ENCODE measurements around the gene MUC4. TPM values are rescaled to one million over a fixed set of nuclear protein-coding genes. Genes with fewer than 3 reads are reported as not detected.

Gene MUC4
- polyA plus RNA-seq, 3 donors, result not detected

DNA sequence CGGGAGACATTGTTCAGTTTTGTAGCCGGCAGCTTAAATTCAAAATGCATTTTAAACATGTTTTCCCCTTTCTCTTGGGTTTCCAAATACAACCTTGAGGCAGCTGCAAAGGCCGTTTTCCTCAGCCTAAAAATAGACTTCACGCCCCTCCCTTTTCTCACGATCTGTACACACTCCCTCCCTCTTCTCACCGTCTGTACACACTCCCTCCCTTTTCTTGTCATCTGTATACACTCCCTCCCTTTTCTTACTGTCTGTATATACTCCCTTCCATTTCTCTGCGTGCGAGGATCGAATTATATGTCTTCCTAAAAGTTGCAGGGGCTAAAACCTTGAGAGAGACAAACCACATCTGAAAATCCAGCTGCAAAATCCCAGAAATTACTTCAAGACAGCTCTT is 8.9 kb downstream of the MUC4 start:
- Mint-ChIP-seq H3K9me3 (peaks cover 0 to 3% (median 0%) of the 10 kb centered on the region in 7 donors), H3K4me3 (peak overlapping the region in 1 of 2 donors; percentile 74), H3K27me3 (ENCODE audit: low read depth in 3 of 3) (peaks cover 37 to 50% (median 43%) of the 10 kb centered on the region in 3 donors), H3K36me3 (no peaks in the 10 kb centered on the region), H3K27ac (no peak overlapping the region), H3K4me1 (peaks cover 18% of the 10 kb centered on the region)
- DNase-seq, result no peak
- Histone ChIP-seq H3K79me2 (ENCODE audit: insufficient read depth, low read length) (no peaks in the 10 kb centered on the region), H4K20me1 (ENCODE audit: insufficient read depth, low read length) (no peaks in the 10 kb centered on the region), H2AFZ (ENCODE audit: insufficient read depth, low read depth, low read length, poor library complexity, severe bottlenecking) (no peak overlapping the region), H3K27ac (ENCODE audit: low read depth in 1 of 2, low read length in 2 of 2) (no peak overlapping the region), H3K9ac (ENCODE audit: insufficient read depth, low read length, poor library complexity, severe bottlenecking) (no peak overlapping the region), H3K4me3 (replicated peaks in 1 of 3; ENCODE audit: low read depth in 2 of 3, low read length in 3 of 3) (no peak overlapping the region), H3K36me3 (replicated peaks in 1 of 2; ENCODE audit: control insufficient read depth in 1 of 2, insufficient read depth in 2 of 2, low read length in 2 of 2) (no peaks in the 10 kb centered on the region), H3K4me1 (ENCODE audit: control insufficient read depth in 1 of 2, insufficient read depth in 2 of 2, low read length in 2 of 2) (no peaks in the 10 kb centered on the region), H3K4me2 (replicated peaks; ENCODE audit: extremely low read depth, low read length, poor library complexity, severe bottlenecking) (no peak overlapping the region), H3K27me3 (ENCODE audit: control insufficient read depth in 2 of 2, insufficient read depth in 2 of 2, low read length in 2 of 2) (peaks cover 0 to 29% of the 10 kb centered on the region in 2 donors), H3K9me3 (replicated peaks in 1 of 2; ENCODE audit: control insufficient read depth in 1 of 2, insufficient read depth in 1 of 2, low read length in 2 of 2) (no peaks in the 10 kb centered on the region)
- WGBS (ENCODE audit: insufficient coverage), result 18% methylated on average over 8 of the region's 9 CpGs
- intact Hi-C loops (cut with micrococcal nuclease), result no loop called here
- TF ChIP-seq, protein P1, sequence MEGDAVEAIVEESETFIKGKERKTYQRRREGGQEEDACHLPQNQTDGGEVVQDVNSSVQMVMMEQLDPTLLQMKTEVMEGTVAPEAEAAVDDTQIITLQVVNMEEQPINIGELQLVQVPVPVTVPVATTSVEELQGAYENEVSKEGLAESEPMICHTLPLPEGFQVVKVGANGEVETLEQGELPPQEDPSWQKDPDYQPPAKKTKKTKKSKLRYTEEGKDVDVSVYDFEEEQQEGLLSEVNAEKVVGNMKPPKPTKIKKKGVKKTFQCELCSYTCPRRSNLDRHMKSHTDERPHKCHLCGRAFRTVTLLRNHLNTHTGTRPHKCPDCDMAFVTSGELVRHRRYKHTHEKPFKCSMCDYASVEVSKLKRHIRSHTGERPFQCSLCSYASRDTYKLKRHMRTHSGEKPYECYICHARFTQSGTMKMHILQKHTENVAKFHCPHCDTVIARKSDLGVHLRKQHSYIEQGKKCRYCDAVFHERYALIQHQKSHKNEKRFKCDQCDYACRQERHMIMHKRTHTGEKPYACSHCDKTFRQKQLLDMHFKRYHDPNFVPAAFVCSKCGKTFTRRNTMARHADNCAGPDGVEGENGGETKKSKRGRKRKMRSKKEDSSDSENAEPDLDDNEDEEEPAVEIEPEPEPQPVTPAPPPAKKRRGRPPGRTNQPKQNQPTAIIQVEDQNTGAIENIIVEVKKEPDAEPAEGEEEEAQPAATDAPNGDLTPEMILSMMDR (IDR thresholded peaks at IDR 0.05), result no peak

- Histone ChIP-seq H3K4me3 (replicated peaks in 1 of 3; ENCODE audit: low read depth in 2 of 3, low read length in 3 of 3) (no peak overlapping the region), H2AFZ (ENCODE audit: insufficient read depth, low read depth, low read length, poor library complexity, severe bottlenecking) (no peak overlapping the region), H3K4me2 (replicated peaks; ENCODE audit: extremely low read depth, low read length, poor library complexity, severe bottlenecking) (no peak overlapping the region), H3K79me2 (ENCODE audit: insufficient read depth, low read length) (no peaks in the 10 kb centered on the region), H3K27ac (ENCODE audit: low read depth in 1 of 2, low read length in 2 of 2) (no peak overlapping the region), H3K4me1 (ENCODE audit: control insufficient read depth in 1 of 2, insufficient read depth in 2 of 2, low read length in 2 of 2) (no peaks in the 10 kb centered on the region), H3K9ac (ENCODE audit: insufficient read depth, low read length, poor library complexity, severe bottlenecking) (no peak overlapping the region), H4K20me1 (ENCODE audit: insufficient read depth, low read length) (no peaks in the 10 kb centered on the region), H3K27me3 (ENCODE audit: control insufficient read depth in 2 of 2, insufficient read depth in 2 of 2, low read length in 2 of 2) (peaks cover 0 to 29% of the 10 kb centered on the region in 2 donors), H3K9me3 (replicated peaks in 1 of 2; ENCODE audit: control insufficient read depth in 1 of 2, insufficient read depth in 1 of 2, low read length in 2 of 2) (no peaks in the 10 kb centered on the region), H3K36me3 (replicated peaks in 1 of 2; ENCODE audit: control insufficient read depth in 1 of 2, insufficient read depth in 2 of 2, low read length in 2 of 2) (no peaks in the 10 kb centered on the region)
- peaks cover 37 to 49% (median 43%) of the 10 kb centered on the region in 3 donors for H3K27me3 Mint-ChIP-seq (ENCODE audit: low read depth in 3 of 3)
- peak overlapping the region in 1 of 2 donors; percentile 74 for H3K4me3 Mint-ChIP-seq
- TF ChIP-seq, protein P1 (IDR thresholded peaks at IDR 0.05), result no peak
- peak overlapping the region in 1 of 7 donors; percentile 4 for H3K27ac Mint-ChIP-seq
- DNase-seq, result no peak
- H3K9me3 Mint-ChIP-seq, result peaks cover 0 to 3% (median 0%) of the 10 kb centered on the region in 7 donors
- peaks cover 18% of the 10 kb centered on the region for H3K4me1 Mint-ChIP-seq
- intact Hi-C loops (cut with micrococcal nuclease), result no loop called here
- H3K36me3 Mint-ChIP-seq, result no peaks in the 10 kb centered on the region
- WGBS (ENCODE audit: insufficient coverage), result 38% methylated on average over 10 of the region's 15 CpGs
Observed at GRCh38 chr3:195802261-195802701, 9.4 kb downstream of the MUC4 start.

Data from CD14-positive monocyte (primary cell).